GM23338 (cell line): ENCODE data around the gene COQ8B. TPM values are rescaled to one million over a fixed set of nuclear protein-coding genes. Genes with fewer than 3 reads are reported as not detected.

ENCODE experiments used
- ATAC-seq: fragments of 200-7000 bp; cut with Tn5 transposase; 3 replicates; pipeline ENCODE4 v1.9.1; 2020
- DNase-seq: peaks from one replicate; pipeline ENCODE4 v3.0.0-alpha.2; 2015; ENCODE audit warnings: low spot score
- H2AFZ ChIP-seq: fragments of 200-600 bp; sonication (generic); 2 replicates; pipeline ENCODE4 v1.8.0; 2016; ENCODE audit warnings: antibody characterized with exemption, mild to moderate bottlenecking, moderate library complexity
- H3F3A ChIP-seq: fragments of 200-600 bp; sonication (generic); replicated peaks from 2 replicates; pipeline ENCODE4 v1.8.0; 2017; ENCODE audit warnings: antibody characterized with exemption, mixed run types, low read depth
- H3K27ac ChIP-seq: fragments of 200-600 bp; sonication (generic); 2 replicates; pipeline ENCODE4 v1.6.1; 2016; ENCODE audit warnings: low read depth
- H3K27me3 ChIP-seq: fragments of 200-600 bp; sonication (generic); 2 replicates; pipeline ENCODE4 v1.8.0; 2016; ENCODE audit warnings: mild to moderate bottlenecking, mixed run types, moderate library complexity; ENCODE audit not compliant: insufficient read depth
- H3K36me3 ChIP-seq: fragments of 200-600 bp; sonication (generic); 2 replicates; pipeline ENCODE4 v1.8.0; 2016; ENCODE audit warnings: mild to moderate bottlenecking; ENCODE audit not compliant: insufficient read depth
- H3K4me1 ChIP-seq: fragments of 200-600 bp; sonication (generic); 2 replicates; pipeline ENCODE4 v1.8.0; 2016; ENCODE audit warnings: mild to moderate bottlenecking, moderate library complexity; ENCODE audit not compliant: insufficient read depth
- H3K4me2 ChIP-seq: fragments of 200-600 bp; sonication (generic); 2 replicates; pipeline ENCODE4 v1.7.1; 2017; ENCODE audit warnings: mixed run types
- H3K4me3 ChIP-seq: fragments of 200-600 bp; sonication (generic); 2 replicates; pipeline ENCODE4 v1.6.1; 2016; ENCODE audit warnings: mixed run types
- H3K79me2 ChIP-seq: fragments of 200-600 bp; sonication (generic); replicated peaks from 2 replicates; pipeline ENCODE4 v1.8.0; 2017; ENCODE audit warnings: mild to moderate bottlenecking; ENCODE audit not compliant: insufficient read depth
- H3K9me2 ChIP-seq: fragments of 200-600 bp; sonication (generic); 2 replicates; pipeline ENCODE4 v1.8.0; 2017; ENCODE audit not compliant: insufficient read depth
- H4K20me1 ChIP-seq: fragments of 200-600 bp; sonication (generic); replicated peaks from 2 replicates; pipeline ENCODE4 v1.8.0; 2017; ENCODE audit warnings: mild to moderate bottlenecking; ENCODE audit not compliant: insufficient read depth
- H3K27ac Mint-ChIP-seq: 2 replicates; pipeline ENCODE4 v1.8.0; 2020; ENCODE audit warnings: inconsistent platforms, mild to moderate bottlenecking, moderate library complexity, mixed read lengths
- H3K27me3 Mint-ChIP-seq: 3 replicates; pipeline ENCODE4 v1.8.0; 2022; ENCODE audit warnings: low read depth, mild to moderate bottlenecking, moderate library complexity, mixed read lengths, inconsistent platforms; ENCODE audit not compliant: insufficient read depth, poor library complexity
- H3K36me3 Mint-ChIP-seq: 3 replicates; pipeline ENCODE4 v1.8.0; 2021; ENCODE audit warnings: low read depth, mild to moderate bottlenecking, inconsistent platforms, moderate library complexity, mixed read lengths
- H3K4me1 Mint-ChIP-seq: 3 replicates; pipeline ENCODE4 v1.8.0; 2020; ENCODE audit warnings: mild to moderate bottlenecking, inconsistent platforms, mixed read lengths
- H3K4me3 Mint-ChIP-seq: 3 replicates; pipeline ENCODE4 v1.8.0; 2021; ENCODE audit warnings: moderate library complexity, mild to moderate bottlenecking, inconsistent platforms, mixed read lengths
- H3K9me3 Mint-ChIP-seq: 3 replicates; pipeline ENCODE4 v1.8.0; 2020; ENCODE audit warnings: moderate library complexity, mild to moderate bottlenecking, inconsistent platforms, mixed read lengths
- CREB1 ChIP-seq: fragments of 250-450 bp; sonication (Bioruptor Pico); IDR thresholded peaks from 2 replicates; pipeline ENCODE4 v1.5.0; 2020; ENCODE audit warnings: low read depth, mild to moderate bottlenecking, moderate library complexity
- EZH2 ChIP-seq: fragments of 200-600 bp; sonication (generic); IDR thresholded peaks from one replicate; pipeline ENCODE4 v1.8.0; 2017; ENCODE audit warnings: antibody characterized with exemption, mild to moderate bottlenecking, low read depth; ENCODE audit not compliant: unreplicated experiment
- EZH2phosphoT487 ChIP-seq: fragments of 200-600 bp; sonication (generic); IDR thresholded peaks from one replicate; pipeline ENCODE4 v1.8.1; 2018; ENCODE audit warnings: antibody characterized with exemption; ENCODE audit not compliant: unreplicated experiment
- JUNB ChIP-seq: IDR thresholded peaks from one replicate; pipeline ENCODE4 v1.6.1; 2016; ENCODE audit warnings: antibody characterized with exemption; ENCODE audit not compliant: unreplicated experiment
- NANOG ChIP-seq: IDR thresholded peaks from 2 replicates; pipeline ENCODE4 v1.6.1; 2016; ENCODE audit warnings: antibody characterized with exemption, borderline replicate concordance
- POLR2AphosphoS5 ChIP-seq: IDR thresholded peaks from 2 replicates; pipeline ENCODE4 v1.6.1; 2016; ENCODE audit warnings: antibody characterized with exemption, low read depth
- STAT1 ChIP-seq: IDR thresholded peaks from one replicate; pipeline ENCODE4 v1.6.1; 2016; ENCODE audit warnings: antibody characterized with exemption; ENCODE audit not compliant: unreplicated experiment
- ZNF114 ChIP-seq: fragments of 250-450 bp; sonication (Bioruptor Pico); IDR thresholded peaks from 2 replicates; pipeline ENCODE4 v1.5.0; 2020; ENCODE audit warnings: mild to moderate bottlenecking, moderate library complexity
- ZNF331 ChIP-seq: fragments of 250-450 bp; sonication (Bioruptor Pico); IDR thresholded peaks from 2 replicates; pipeline ENCODE4 v1.5.0; 2020; ENCODE audit warnings: low read depth, mild to moderate bottlenecking, moderate library complexity
- polyA plus RNA-seq: library from polyadenylated mRNA; unstranded; fragments of >200 nt; fragmentation: Nextera tagmentation; extraction: Ambion mirVana; gene quantifications from 2 replicates; pipeline ENCODE4 v1.2.1, GENCODE V29; 2016
- total RNA-seq: library from RNA; depleted of rRNA; stranded (reverse); fragments of >200 nt; shearing (Covaris generic); gene quantifications from 2 replicates; pipeline ENCODE4 v1.2.3, GENCODE V29; 2014
- TF ChIP-seq, protein P1 (sequence below), 2 experiments: fragments of 200-600 bp in 1 of 2; sonication (generic) in 1 of 2; conservative IDR thresholded peaks; 2 replicates each; pipeline versions ENCODE4 v1.5.1 to v1.6.1; 2016 to 2017; ENCODE audit warnings: antibody characterized with exemption in 2 of 2, low read depth in 2 of 2, mild to moderate bottlenecking in 2 of 2, moderate library complexity in 1 of 2
- TF ChIP-seq, protein P2 (sequence below): fragments of 250-450 bp; sonication (Bioruptor Pico); IDR thresholded peaks from 2 replicates; pipeline ENCODE4 v1.5.0; 2020; ENCODE audit warnings: mild to moderate bottlenecking, moderate library complexity
- TF ChIP-seq, protein P3 (sequence below): IDR thresholded peaks from 2 replicates; pipeline ENCODE4 v1.6.1; 2016; ENCODE audit warnings: antibody characterized with exemption
- TF ChIP-seq, protein P4 (sequence below): IDR thresholded peaks from one replicate; pipeline ENCODE4 v1.6.1; 2018; ENCODE audit warnings: antibody characterized with exemption; ENCODE audit not compliant: unreplicated experiment

COQ8B gene
- total and polyA plus RNA-seq, 2 experiments from 2014 or later: 13.9 to 59.6 TPM

DNA sequence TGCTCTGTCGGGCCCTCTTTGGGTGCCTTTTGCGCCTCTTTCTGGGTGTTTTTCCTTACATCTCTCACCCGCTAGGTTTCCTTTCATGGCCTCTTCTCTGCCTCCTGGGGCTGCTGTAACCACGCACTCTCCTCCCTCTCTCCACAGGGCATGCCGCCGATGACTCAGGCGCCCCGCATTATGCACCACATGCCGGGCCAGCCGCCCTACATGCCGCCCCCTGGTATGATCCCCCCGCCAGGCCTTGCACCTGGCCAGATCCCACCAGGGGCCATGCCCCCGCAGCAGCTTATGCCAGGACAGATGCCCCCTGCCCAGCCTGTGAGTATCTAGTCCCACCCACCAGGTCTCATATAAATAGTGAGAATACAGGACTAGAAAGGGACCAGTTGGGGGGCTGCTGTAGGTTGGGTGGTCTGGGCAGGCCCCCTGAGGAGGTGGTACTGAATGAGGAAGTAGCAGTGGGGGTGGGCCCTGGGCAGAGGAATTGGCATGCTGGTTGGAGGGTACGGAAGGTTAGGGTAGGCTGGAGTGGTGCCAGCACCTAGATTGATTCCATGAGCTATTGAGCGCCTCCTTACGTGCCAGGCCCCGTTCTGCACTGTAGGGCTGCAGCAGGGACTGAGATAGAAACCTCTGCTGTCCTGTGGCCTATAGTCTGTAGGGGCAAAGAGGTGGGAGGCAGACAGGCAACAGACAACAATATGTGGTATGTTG, 46.2 kb upstream of the COQ8B start:
- Histone ChIP-seq H3K79me2 (peaks cover 29% of the 10 kb centered on the region), H3K36me3 (peaks cover 77% of the 10 kb centered on the region), H3K4me1 (no peaks in the 10 kb centered on the region), H4K20me1 (peaks cover 44% of the 10 kb centered on the region), H3K9me2 (no peaks in the 10 kb centered on the region), H3K4me3 (no peak overlapping the region), H3K4me2 (no peak overlapping the region), H2AFZ (no peak overlapping the region), H3F3A (peaks cover 59% of the 10 kb centered on the region), H3K27ac (no peak overlapping the region), H3K27me3 (no peaks in the 10 kb centered on the region)
- ATAC-seq: no peak
- Mint-ChIP-seq H3K27ac (peak overlapping the region; percentile 68; the same call in 1 of the 2 replicates), H3K27me3 (peaks cover 2% of the 10 kb centered on the region), H3K4me3 (no peak overlapping the region), H3K9me3 (no peaks in the 10 kb centered on the region), H3K4me1 (no peaks in the 10 kb centered on the region), H3K36me3 (peaks cover 93% of the 10 kb centered on the region)
- no peak for TF ChIP-seq POLR2AphosphoS5
- no peak for TF ChIP-seq ZNF114
- TF ChIP-seq STAT1: no peak
- TF ChIP-seq ZNF331 (CRISPR knock-in tag): no peak
- TF ChIP-seq, protein P1, sequence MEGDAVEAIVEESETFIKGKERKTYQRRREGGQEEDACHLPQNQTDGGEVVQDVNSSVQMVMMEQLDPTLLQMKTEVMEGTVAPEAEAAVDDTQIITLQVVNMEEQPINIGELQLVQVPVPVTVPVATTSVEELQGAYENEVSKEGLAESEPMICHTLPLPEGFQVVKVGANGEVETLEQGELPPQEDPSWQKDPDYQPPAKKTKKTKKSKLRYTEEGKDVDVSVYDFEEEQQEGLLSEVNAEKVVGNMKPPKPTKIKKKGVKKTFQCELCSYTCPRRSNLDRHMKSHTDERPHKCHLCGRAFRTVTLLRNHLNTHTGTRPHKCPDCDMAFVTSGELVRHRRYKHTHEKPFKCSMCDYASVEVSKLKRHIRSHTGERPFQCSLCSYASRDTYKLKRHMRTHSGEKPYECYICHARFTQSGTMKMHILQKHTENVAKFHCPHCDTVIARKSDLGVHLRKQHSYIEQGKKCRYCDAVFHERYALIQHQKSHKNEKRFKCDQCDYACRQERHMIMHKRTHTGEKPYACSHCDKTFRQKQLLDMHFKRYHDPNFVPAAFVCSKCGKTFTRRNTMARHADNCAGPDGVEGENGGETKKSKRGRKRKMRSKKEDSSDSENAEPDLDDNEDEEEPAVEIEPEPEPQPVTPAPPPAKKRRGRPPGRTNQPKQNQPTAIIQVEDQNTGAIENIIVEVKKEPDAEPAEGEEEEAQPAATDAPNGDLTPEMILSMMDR (conservative IDR thresholded peaks at IDR 0.05; ENCODE audit: low read depth in 2 of 2): no peak
- no peak for TF ChIP-seq NANOG
- TF ChIP-seq, protein P2, sequence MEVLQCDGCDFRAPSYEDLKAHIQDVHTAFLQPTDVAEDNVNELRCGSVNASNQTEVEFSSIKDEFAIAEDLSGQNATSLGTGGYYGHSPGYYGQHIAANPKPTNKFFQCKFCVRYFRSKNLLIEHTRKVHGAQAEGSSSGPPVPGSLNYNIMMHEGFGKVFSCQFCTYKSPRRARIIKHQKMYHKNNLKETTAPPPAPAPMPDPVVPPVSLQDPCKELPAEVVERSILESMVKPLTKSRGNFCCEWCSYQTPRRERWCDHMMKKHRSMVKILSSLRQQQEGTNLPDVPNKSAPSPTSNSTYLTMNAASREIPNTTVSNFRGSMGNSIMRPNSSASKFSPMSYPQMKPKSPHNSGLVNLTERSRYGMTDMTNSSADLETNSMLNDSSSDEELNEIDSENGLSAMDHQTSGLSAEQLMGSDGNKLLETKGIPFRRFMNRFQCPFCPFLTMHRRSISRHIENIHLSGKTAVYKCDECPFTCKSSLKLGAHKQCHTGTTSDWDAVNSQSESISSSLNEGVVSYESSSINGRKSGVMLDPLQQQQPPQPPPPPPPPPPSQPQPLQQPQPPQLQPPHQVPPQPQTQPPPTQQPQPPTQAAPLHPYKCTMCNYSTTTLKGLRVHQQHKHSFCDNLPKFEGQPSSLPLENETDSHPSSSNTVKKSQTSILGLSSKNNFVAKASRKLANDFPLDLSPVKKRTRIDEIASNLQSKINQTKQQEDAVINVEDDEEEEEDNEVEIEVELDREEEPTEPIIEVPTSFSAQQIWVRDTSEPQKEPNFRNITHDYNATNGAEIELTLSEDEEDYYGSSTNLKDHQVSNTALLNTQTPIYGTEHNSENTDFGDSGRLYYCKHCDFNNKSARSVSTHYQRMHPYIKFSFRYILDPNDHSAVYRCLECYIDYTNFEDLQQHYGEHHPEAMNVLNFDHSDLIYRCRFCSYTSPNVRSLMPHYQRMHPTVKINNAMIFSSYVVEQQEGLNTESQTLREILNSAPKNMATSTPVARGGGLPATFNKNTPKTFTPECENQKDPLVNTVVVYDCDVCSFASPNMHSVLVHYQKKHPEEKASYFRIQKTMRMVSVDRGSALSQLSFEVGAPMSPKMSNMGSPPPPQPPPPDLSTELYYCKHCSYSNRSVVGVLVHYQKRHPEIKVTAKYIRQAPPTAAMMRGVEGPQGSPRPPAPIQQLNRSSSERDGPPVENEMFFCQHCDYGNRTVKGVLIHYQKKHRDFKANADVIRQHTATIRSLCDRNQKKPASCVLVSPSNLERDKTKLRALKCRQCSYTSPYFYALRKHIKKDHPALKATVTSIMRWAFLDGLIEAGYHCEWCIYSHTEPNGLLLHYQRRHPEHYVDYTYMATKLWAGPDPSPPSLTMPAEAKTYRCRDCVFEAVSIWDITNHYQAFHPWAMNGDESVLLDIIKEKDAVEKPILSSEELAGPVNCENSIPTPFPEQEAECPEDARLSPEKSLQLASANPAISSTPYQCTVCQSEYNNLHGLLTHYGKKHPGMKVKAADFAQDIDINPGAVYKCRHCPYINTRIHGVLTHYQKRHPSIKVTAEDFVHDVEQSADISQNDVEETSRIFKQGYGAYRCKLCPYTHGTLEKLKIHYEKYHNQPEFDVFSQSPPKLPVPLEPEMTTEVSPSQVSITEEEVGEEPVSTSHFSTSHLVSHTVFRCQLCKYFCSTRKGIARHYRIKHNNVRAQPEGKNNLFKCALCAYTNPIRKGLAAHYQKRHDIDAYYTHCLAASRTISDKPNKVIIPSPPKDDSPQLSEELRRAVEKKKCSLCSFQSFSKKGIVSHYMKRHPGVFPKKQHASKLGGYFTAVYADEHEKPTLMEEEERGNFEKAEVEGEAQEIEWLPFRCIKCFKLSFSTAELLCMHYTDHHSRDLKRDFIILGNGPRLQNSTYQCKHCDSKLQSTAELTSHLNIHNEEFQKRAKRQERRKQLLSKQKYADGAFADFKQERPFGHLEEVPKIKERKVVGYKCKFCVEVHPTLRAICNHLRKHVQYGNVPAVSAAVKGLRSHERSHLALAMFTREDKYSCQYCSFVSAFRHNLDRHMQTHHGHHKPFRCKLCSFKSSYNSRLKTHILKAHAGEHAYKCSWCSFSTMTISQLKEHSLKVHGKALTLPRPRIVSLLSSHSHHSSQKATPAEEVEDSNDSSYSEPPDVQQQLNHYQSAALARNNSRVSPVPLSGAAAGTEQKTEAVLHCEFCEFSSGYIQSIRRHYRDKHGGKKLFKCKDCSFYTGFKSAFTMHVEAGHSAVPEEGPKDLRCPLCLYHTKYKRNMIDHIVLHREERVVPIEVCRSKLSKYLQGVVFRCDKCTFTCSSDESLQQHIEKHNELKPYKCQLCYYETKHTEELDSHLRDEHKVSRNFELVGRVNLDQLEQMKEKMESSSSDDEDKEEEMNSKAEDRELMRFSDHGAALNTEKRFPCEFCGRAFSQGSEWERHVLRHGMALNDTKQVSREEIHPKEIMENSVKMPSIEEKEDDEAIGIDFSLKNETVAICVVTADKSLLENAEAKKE (CRISPR knock-in tag): no peak
- TF ChIP-seq EZH2: no peak
- TF ChIP-seq, protein P3, sequence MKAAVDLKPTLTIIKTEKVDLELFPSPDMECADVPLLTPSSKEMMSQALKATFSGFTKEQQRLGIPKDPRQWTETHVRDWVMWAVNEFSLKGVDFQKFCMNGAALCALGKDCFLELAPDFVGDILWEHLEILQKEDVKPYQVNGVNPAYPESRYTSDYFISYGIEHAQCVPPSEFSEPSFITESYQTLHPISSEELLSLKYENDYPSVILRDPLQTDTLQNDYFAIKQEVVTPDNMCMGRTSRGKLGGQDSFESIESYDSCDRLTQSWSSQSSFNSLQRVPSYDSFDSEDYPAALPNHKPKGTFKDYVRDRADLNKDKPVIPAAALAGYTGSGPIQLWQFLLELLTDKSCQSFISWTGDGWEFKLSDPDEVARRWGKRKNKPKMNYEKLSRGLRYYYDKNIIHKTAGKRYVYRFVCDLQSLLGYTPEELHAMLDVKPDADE: no peak
- no peak for TF ChIP-seq JUNB
- TF ChIP-seq CREB1 (CRISPR knock-in tag): no peak
- TF ChIP-seq, protein P4, sequence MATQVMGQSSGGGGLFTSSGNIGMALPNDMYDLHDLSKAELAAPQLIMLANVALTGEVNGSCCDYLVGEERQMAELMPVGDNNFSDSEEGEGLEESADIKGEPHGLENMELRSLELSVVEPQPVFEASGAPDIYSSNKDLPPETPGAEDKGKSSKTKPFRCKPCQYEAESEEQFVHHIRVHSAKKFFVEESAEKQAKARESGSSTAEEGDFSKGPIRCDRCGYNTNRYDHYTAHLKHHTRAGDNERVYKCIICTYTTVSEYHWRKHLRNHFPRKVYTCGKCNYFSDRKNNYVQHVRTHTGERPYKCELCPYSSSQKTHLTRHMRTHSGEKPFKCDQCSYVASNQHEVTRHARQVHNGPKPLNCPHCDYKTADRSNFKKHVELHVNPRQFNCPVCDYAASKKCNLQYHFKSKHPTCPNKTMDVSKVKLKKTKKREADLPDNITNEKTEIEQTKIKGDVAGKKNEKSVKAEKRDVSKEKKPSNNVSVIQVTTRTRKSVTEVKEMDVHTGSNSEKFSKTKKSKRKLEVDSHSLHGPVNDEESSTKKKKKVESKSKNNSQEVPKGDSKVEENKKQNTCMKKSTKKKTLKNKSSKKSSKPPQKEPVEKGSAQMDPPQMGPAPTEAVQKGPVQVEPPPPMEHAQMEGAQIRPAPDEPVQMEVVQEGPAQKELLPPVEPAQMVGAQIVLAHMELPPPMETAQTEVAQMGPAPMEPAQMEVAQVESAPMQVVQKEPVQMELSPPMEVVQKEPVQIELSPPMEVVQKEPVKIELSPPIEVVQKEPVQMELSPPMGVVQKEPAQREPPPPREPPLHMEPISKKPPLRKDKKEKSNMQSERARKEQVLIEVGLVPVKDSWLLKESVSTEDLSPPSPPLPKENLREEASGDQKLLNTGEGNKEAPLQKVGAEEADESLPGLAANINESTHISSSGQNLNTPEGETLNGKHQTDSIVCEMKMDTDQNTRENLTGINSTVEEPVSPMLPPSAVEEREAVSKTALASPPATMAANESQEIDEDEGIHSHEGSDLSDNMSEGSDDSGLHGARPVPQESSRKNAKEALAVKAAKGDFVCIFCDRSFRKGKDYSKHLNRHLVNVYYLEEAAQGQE: no peak
- TF ChIP-seq EZH2phosphoT487: no peak
- DNase-seq: no peak
